Islet of Langerhans (tissue), 1 donor: ENCODE results near the gene MFSD6.
"Not testable (repeated sequence)": the region's sequence is repeated elsewhere in the genome, so short reads cannot be mapped to it uniquely, and the experiment has no call there.

Source experiments
- FAIRE-seq: peaks from one replicate; lab custom pipeline; 2011; peaks lifted over from hg19 to GRCh38; lab: Jason Lieb, UNC

MFSD6 gene

GRCh38 chr2:190466819-190467446 is 58.8 kb downstream of the MFSD6 start:
- FAIRE-seq, result no peak

GRCh38 chr2:190467575-190468083 is 59.5 kb downstream of the MFSD6 start:
- no peak for FAIRE-seq

GRCh38 chr2:190468354-190468753 is 60.2 kb downstream of the MFSD6 start:
- FAIRE-seq, result not testable (repeated sequence)

- peak; percentile 100 for FAIRE-seq
Measured at GRCh38 chr2:190468814-190469569, 60.8 kb downstream of the MFSD6 start.

GRCh38 chr2:190469771-190470170 is 61.6 kb downstream of the MFSD6 start:
- no peak for FAIRE-seq

- FAIRE-seq, result no peak
Measured at GRCh38 chr2:190470256-190470826, 62.2 kb downstream of the MFSD6 start.

GRCh38 chr2:190477661-190478454 is 69.7 kb downstream of the MFSD6 start:
- peak; percentile 82 for FAIRE-seq

GRCh38 chr2:190478572-190479195 is 70.5 kb downstream of the MFSD6 start:
- FAIRE-seq, result no peak

GRCh38 chr2:190481339-190481738 is 73.2 kb downstream of the MFSD6 start:
- no peak for FAIRE-seq

GRCh38 chr2:190482451-190482850 is 74.3 kb downstream of the MFSD6 start:
- FAIRE-seq, result no peak

- no peak for FAIRE-seq
Measured at GRCh38 chr2:190486037-190486623, 78.0 kb downstream of the MFSD6 start.

GRCh38 chr2:190488516-190489233 is 80.5 kb downstream of the MFSD6 start:
- no peak for FAIRE-seq

- no peak for FAIRE-seq
Measured at GRCh38 chr2:190489475-190489874, 81.3 kb downstream of the MFSD6 start.

GRCh38 chr2:190490502-190490901 is 82.3 kb downstream of the MFSD6 start:
- FAIRE-seq, result no peak

- FAIRE-seq, result no peak
Measured at GRCh38 chr2:190493095-190493494, 84.9 kb downstream of the MFSD6 start.

- FAIRE-seq, result not testable (repeated sequence)
Measured at GRCh38 chr2:190494600-190495227, 86.6 kb downstream of the MFSD6 start.

- FAIRE-seq, result no peak
Measured at GRCh38 chr2:190497428-190497827, 89.3 kb downstream of the MFSD6 start.

GRCh38 chr2:190499273-190499672 is 91.1 kb downstream of the MFSD6 start:
- FAIRE-seq, result no peak

- FAIRE-seq, result no peak
Measured at GRCh38 chr2:190500054-190500502, 91.9 kb downstream of the MFSD6 start.

GRCh38 chr2:190501231-190501630 is 93.1 kb downstream of the MFSD6 start:
- no peak for FAIRE-seq
